Gastrocnemius medialis (tissue), 4 donors: ENCODE results near the gene ALK. TPM values are rescaled to one million over a fixed set of nuclear protein-coding genes. Genes with fewer than 3 reads are reported as not detected.
"Not testable (repeated sequence)": the region's sequence is repeated elsewhere in the genome, so short reads cannot be mapped to it uniquely, and the experiment has no call there.

Source experiments
- ATAC-seq, 2 donors: fragments of 150-250 bp; one replicate each; pipeline ENCODE4 v1.9.1; 2016
- DNase-seq, 2 donors: peaks; one replicate each; pipeline ENCODE4 v3.0.0-alpha.2; 2019
- H3K27ac ChIP-seq, 4 donors: fragments of 200-600 bp; sonication (generic); 1 replicate in 1 of 4; 2 replicates in 3 of 4; pipeline ENCODE4 v1.5.1; 2016 to 2018; ENCODE audit warnings: mild to moderate bottlenecking in 2 of 4, moderate library complexity in 1 of 4
- H3K27me3 ChIP-seq, 3 donors: fragments of 200-600 bp; sonication (generic) in 2 of 3; 1 replicate in 1 of 3; 2 replicates in 2 of 3; pipeline versions ENCODE4 v1.5.1 to v1.6.0; 2016 to 2019; ENCODE audit warnings: mild to moderate bottlenecking in 1 of 3, moderate library complexity in 1 of 3
- H3K36me3 ChIP-seq, 2 donors: fragments of 200-600 bp; sonication (generic) in 1 of 2; one replicate each; pipeline ENCODE4 v1.5.1; 2017 to 2018
- H3K4me1 ChIP-seq, 2 donors: fragments of 200-600 bp; sonication (generic) in 1 of 2; one replicate each; pipeline ENCODE4 v1.5.1; 2016 to 2017; ENCODE audit warnings: mild to moderate bottlenecking in 2 of 2
- H3K4me3 ChIP-seq, 4 donors: fragments of 200-600 bp; sonication (generic) in 3 of 4; 1 replicate in 1 of 4; 2 replicates in 3 of 4; pipeline ENCODE4 v1.5.1; 2016 to 2019; ENCODE audit warnings: mild to moderate bottlenecking in 2 of 4
- H3K9me3 ChIP-seq, 3 donors: fragments of 200-600 bp; sonication (generic) in 2 of 3; 1 replicate in 1 of 3; 2 replicates in 2 of 3; pipeline ENCODE4 v1.5.1; 2016 to 2019
- CTCF ChIP-seq, 5 experiments: fragments of 450-650 bp in 3 of 5; fragments of 200-600 bp in 2 of 5; sonication (generic) in 2 of 5; IDR thresholded peaks in 4 of 5; conservative IDR thresholded peaks in 1 of 5; 1 replicate in 4 of 5; 2 replicates in 1 of 5; pipeline ENCODE4 v1.5.1; 2016 to 2019; ENCODE audit warnings: antibody characterized with exemption in 5 of 5, mild to moderate bottlenecking in 3 of 5, moderate library complexity in 3 of 5
- POLR2A ChIP-seq, 2 donors: fragments of 450-650 bp; IDR thresholded peaks; one replicate each; pipeline ENCODE4 v1.6.1; 2017; ENCODE audit warnings: antibody characterized with exemption in 2 of 2, mild to moderate bottlenecking in 2 of 2, moderate library complexity in 2 of 2
- in situ Hi-C, 4 donors: fragments of 200-750 bp; cut with MboI; loops; one replicate each; pipeline versions ENCODE4 v1.15.0 to v1.8.0; 2017; ENCODE audit warnings: low sequenced_read_pairs in 4 of 4
- intact Hi-C: fragments of 100-400 bp; cut with DNase I; formaldehyde crosslinking; loops from one replicate; pipeline ENCODE4 v1.15.1; 2023; ENCODE audit warnings: low total_unique reads
- total RNA-seq, 4 donors: library from RNA; depleted of rRNA; stranded (reverse); fragments of >200 nt; gene quantifications; one replicate each; pipeline versions ENCODE4 v1.1.0 to v1.2.3, GENCODE V29; 2016

Gene ALK
- total RNA-seq, 4 donors from 2014 or later: not detected

- Histone ChIP-seq H3K36me3 (no peaks in the 10 kb centered on the region), H3K4me1 (no peaks in the 10 kb centered on the region), H3K27me3 (no peaks in the 10 kb centered on the region), H3K4me3 (no peak overlapping the region), H3K9me3 (no peaks in the 10 kb centered on the region), H3K27ac (no peak overlapping the region)
- in situ Hi-C loops (no loop called here), intact Hi-C loops (no loop called here)
- DNase-seq (no peak), ATAC-seq (no peak)
- TF ChIP-seq POLR2A (IDR thresholded peaks at IDR 0.05): no peak
Measured at GRCh38 chr2:29255004-29255403, 666.4 kb downstream of the ALK start.

GRCh38 chr2:29253495-29254275, 667.7 kb downstream of the ALK start:
- DNase-seq, H3K27me3 ChIP-seq, H3K36me3 ChIP-seq, H3K9me3 ChIP-seq, in situ Hi-C loops, intact Hi-C loops, H3K4me3 ChIP-seq, H3K4me1 ChIP-seq, H3K27ac ChIP-seq, ATAC-seq: not testable (repeated sequence)

GRCh38 chr2:29253026-29253425, 668.4 kb downstream of the ALK start:
- H3K9me3 ChIP-seq: no peaks in the 10 kb centered on the region
- DNase-seq (no peak), ATAC-seq (no peak)
- no peak overlapping the region for H3K27ac ChIP-seq
- intact Hi-C loops (no loop called here), in situ Hi-C loops (no loop called here)
- no peaks in the 10 kb centered on the region for H3K27me3 ChIP-seq
- no peak overlapping the region for H3K4me3 ChIP-seq
- H3K36me3 ChIP-seq: no peaks in the 10 kb centered on the region
- TF ChIP-seq POLR2A (IDR thresholded peaks at IDR 0.05) (no peak), CTCF (IDR thresholded peaks at IDR 0.05 in 4 of 5, conservative IDR thresholded peaks at IDR 0.05 in 1 of 5) (no peak)
- H3K4me1 ChIP-seq: no peaks in the 10 kb centered on the region

GRCh38 chr2:29251406-29251805, 670.0 kb downstream of the ALK start:
- DNase-seq: no peak
- Histone ChIP-seq H3K9me3 (no peaks in the 10 kb centered on the region), H3K4me1 (no peaks in the 10 kb centered on the region), H3K36me3 (no peaks in the 10 kb centered on the region), H3K27ac (no peak overlapping the region), H3K4me3 (no peak overlapping the region), H3K27me3 (no peaks in the 10 kb centered on the region)
- no peak for ATAC-seq
- in situ Hi-C loops: no loop called here
- TF ChIP-seq POLR2A (IDR thresholded peaks at IDR 0.05): no peak
- TF ChIP-seq CTCF (IDR thresholded peaks at IDR 0.05 in 4 of 5, conservative IDR thresholded peaks at IDR 0.05 in 1 of 5): no peak
- intact Hi-C loops: no loop called here

GRCh38 chr2:29250977-29251376, 670.4 kb downstream of the ALK start:
- DNase-seq (no peak), ATAC-seq (no peak)
- TF ChIP-seq POLR2A (IDR thresholded peaks at IDR 0.05) (no peak), CTCF (IDR thresholded peaks at IDR 0.05 in 4 of 5, conservative IDR thresholded peaks at IDR 0.05 in 1 of 5) (no peak)
- Histone ChIP-seq H3K36me3 (no peaks in the 10 kb centered on the region), H3K27me3 (no peaks in the 10 kb centered on the region), H3K27ac (no peak overlapping the region), H3K4me3 (no peak overlapping the region), H3K9me3 (no peaks in the 10 kb centered on the region), H3K4me1 (no peaks in the 10 kb centered on the region)
- in situ Hi-C loops: no loop called here
- intact Hi-C loops: no loop called here
